GM21619 (cell line): ENCODE results near the gene GPR137C.
"Not testable (repeated sequence)": the region's sequence is repeated elsewhere in the genome, so short reads cannot be mapped to it uniquely, and the experiment has no call there.

ENCODE experiments used
- ATAC-seq: cut with Tn5 transposase; IDR thresholded peaks from one replicate; pipeline ENCODE4 v1.9.1; 2021; ENCODE audit not compliant: unreplicated experiment

The GPR137C gene

DNA sequence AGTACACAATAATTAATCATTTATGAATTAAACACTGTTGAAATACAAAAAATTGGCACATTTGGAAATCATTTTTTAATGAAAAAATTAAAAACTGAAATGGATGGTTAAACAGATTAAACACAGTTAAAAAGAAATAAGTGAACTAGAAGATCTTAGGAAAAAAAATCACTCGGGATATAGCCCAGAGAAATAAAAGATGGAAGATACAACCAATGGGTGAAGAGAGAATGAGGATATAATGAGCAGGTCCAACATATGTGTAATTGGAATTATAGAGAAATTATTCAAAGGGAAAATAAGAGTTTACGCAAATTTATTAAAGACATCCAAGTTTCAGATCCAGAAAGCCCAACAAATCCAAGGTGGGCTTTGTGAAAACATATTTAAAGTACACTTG is 6.1 kb downstream of the GPR137C start:
- ATAC-seq = no peak

GRCh38 chr14:52563120-52563519 is 10.5 kb downstream of the GPR137C start:
- no peak for ATAC-seq

DNA sequence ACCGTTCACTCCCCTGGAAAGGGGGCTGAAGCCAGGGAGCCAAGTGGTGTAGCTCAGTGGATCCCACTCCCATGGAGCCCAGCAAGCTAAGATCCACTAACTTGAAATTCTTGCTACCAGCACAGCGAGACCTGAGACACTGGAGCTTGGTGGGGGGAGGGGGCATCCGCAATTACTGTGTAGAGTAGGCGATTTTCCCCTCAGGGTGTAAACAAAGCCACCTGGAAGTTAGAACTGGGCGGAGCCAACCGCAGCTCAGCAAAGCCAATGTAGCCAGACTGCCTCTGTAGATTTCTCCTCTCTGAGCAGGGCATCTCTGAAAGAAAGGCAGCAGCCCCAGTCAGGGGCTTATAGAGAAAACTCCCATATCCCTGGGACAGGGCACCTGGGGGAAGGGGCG is 15.8 kb downstream of the GPR137C start:
- ATAC-seq = not testable (repeated sequence)

GRCh38 chr14:52575858-52576257 is 23.2 kb downstream of the GPR137C start:
- no peak for ATAC-seq

GRCh38 chr14:52583544-52583943 is 30.9 kb downstream of the GPR137C start:
- no peak for ATAC-seq

- no peak for ATAC-seq
Observed at GRCh38 chr14:52589646-52590045, 37.0 kb downstream of the GPR137C start.

- no peak for ATAC-seq
Observed at GRCh38 chr14:52590318-52590717, 37.7 kb downstream of the GPR137C start.

GRCh38 chr14:52596320-52596719 is 43.7 kb downstream of the GPR137C start:
- no peak for ATAC-seq

DNA sequence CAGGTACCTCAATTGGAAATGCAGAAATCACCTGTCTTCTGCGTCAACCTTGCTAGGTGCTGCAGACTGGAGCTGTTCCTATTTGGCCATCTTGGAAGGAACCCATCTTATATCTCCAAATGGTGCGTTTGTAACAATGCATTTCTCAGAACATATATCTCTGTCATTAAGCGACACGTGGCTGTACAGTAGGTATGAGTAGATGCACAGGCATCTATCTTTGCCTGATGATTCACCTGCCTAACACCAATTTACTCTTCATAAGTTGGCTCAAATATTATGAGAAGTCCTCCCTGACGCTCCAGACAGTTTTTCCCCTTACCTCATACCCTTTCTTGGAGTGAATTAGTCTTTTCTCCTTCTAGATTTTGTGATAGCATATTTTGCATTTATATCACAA is 44.2 kb downstream of the GPR137C start:
- no peak for ATAC-seq

DNA sequence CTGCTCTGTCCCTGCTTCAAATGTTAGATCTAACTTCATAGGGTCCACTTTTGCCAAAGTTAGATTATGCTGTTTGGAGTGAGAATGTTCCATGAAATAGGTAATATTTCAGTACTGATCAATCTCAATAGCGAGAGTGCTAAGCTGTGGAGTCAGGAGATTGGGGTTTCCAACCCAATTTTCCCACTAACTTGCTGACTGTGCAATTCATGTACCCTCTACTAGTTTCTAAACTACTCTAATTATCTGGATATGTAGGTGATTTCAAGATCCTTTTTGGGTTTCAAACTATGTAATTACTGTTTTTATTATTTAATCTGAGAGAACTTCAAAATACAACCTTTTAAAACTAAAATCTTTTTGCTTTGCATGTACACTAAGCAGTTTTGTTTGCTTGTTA is 45.9 kb downstream of the GPR137C start:
- ATAC-seq = no peak

DNA sequence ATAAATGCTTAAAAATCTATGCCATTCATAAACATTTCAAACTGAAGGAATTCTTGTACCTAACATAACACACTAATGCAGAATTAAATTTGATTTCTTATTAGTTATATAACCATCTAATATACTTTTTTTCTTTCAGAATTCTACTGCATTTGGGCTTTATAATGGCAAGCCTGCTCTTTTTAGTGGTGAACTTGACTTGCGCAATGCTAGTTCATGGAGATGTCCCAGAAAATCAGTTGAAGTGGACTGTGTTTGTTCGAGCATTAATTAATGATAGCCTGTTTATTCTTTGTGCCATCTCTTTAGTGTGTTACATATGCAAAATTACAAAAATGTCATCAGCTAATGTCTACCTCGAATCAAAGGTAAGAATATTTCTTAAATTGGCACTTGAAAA is 47.3 kb downstream of the GPR137C start:
- no peak for ATAC-seq

GRCh38 chr14:52602131-52602530 is 49.5 kb downstream of the GPR137C start:
- ATAC-seq = no peak

DNA sequence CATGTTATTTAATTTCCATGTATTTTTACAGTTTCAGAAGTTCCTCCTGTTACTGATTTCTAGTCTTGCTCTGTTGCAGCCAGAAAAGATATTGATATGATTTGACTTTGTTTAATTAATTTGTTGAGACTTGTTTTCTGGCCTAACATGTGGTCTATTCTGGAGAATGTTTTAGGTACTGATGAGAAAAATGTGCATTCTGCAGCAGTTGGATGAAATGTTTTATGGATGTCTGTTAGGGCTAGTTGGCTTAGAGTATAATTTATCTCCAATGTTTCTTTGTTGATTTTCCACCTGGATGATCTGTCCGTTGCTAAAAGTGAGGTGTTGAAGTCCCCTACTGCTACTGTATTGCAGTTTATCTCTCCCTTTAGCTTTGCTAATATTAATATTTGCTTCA is 54.4 kb downstream of the GPR137C start:
- ATAC-seq = no peak

GRCh38 chr14:52609445-52610044 is 56.9 kb downstream of the GPR137C start:
- ATAC-seq = no peak

DNA sequence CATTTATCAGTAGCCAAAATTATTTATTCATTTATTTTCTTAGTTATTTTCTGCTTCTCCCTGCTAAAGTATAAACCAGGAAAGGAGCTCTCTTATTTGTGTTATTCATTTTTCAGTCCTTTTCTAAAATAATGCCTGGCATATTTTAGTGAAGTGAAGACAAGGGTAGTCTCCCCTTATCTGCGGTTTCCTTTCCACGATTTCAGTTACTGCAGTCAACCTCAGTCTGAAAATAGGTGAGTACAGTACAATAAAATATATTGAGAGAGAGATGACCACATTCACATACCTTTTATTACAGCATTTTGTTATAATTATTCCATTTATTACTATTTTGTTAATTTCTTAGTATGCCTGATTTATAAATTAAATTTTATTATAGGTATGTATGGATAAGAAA is 57.6 kb downstream of the GPR137C start:
- ATAC-seq = no peak

- ATAC-seq = no peak
Observed at GRCh38 chr14:52618602-52619001, 66.0 kb downstream of the GPR137C start.

GRCh38 chr14:52619687-52620086 is 67.1 kb downstream of the GPR137C start:
- no peak for ATAC-seq

DNA sequence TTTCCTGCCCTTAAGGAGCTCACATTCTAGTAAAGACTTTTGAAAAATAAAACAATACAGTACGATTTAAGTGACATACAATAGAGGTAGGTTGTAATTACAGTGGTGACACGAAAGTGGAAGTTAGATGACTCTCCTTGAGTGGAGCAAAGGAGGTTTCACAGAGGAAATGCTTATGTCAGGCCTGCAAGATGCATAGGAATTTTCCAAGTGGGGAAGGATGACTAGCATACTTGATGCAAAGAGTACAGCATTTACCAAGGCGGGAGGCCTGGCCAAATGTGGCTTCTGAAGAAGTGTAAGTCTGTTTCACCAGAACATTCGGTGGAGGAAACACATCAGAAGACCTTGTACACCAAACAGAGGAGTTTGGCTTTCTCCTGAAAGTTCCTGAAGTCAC is 87.5 kb downstream of the GPR137C start:
- ATAC-seq = no peak

DNA sequence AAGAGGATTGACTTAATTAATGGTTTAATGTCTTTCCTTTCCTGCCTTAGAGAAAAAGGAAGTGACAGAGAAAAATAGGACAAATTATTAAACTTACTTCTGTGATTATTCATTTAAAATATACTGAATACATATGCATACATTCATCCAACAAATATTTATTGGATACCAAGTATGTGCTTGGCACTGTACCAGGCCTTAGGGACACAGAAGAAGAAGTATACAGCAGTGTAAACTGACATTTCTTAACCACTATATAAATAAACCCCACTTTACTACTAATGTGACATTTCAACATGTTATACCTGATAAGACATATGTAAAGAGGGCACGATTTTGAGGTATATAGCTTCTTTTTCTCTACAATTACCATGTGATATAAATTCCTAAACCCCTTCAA is 89.1 kb downstream of the GPR137C start:
- no peak for ATAC-seq

DNA sequence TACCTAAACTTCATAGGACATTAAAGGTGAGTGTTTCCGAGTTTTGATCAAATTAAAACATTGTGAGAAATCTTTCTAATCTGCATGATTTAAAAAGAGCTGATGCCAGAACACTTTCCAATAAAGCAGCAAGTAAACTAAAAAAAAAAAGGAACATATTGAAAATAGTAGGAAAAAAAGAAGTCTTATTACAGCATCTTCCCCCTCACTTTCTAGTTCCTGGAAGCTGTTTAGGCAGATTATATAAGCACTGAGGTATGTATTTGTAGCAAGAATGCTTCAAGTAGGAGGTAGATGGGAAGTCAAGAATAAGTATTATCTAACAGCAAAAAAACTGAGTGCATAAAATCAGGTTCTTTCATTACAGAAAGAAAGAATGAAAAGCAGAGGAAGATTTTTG is 96.9 kb downstream of the GPR137C start:
- no peak for ATAC-seq

DNA sequence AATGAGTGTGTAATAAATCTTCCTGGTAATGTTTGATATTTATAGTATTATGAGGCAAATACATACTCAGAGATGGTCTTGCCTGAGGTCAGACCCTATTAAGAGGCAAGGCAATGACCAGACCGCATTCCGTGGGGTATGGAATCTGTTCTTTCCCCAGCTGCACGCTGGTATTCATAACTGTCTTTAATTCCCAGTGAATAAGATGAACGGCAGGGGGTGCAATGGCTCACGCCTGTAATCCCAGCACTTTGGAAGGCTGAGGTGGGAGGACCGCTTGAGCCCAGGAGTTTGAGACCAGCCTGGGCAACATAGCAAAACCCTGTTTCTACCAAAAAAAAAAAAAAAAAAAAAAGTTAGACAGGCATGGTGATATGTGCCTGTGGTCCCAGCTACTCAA is 98.1 kb downstream of the GPR137C start:
- no peak for ATAC-seq

GRCh38 chr14:52656905-52657304 is 104.3 kb downstream of the GPR137C start:
- no peak for ATAC-seq

DNA sequence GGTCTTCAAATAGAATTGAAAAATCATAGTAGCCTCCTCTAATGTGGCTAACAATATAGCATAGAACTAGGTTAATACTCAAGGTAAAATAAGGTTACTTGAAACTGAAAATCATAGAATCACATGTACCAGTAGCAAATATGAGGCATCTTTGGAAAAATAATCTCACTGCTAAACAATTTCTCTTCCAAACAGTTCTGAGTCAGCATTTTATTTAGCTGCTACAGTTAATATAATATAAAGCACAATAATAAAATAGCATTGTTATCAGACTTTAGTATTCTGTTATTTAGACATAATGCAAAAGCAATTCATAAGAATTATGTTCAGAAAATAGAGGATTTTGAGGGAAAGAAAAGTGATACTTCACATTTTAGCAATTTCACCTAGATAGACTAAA is 107.7 kb downstream of the GPR137C start:
- ATAC-seq = no peak

DNA sequence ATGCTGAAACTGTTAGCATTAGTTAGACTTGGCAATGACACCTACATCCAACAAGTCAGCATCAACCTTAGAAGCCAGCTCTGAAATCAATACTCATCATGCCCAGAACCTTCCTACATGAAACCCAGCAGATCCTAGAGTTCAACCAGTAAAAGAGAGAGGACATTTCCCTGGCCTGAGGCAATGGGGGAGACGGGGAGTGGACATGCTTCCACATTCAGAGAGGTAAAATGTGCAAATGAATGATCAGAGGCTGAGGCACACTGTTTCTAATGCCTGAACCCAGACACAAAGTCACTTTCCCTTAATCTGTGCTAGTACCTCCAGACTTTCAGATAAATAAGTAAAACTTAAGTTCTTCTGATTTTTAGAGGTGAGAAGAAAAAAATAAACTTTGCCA is 108.2 kb downstream of the GPR137C start:
- ATAC-seq = no peak
